NCI-H1694 treated with DMSO at 0.1 percent for 48 hours (cell line): ENCODE measurements around the gene ZNF841.
"Not testable (repeated sequence)": the region's sequence is repeated elsewhere in the genome, so short reads cannot be mapped to it uniquely, and the experiment has no call there.

ENCODE experiments used
- DNase-seq: peaks from one replicate; lab custom pipeline; 2025; lab: John Stamatoyannopoulos, UW

The ZNF841 gene

GRCh38 chr19:52095172-52096014, at the start of gene ZNF841:
ZNF841 (minus strand) TSS chr19:52095765; CDS start chr19:52084801, 10,964 bp downstream.
- peak; percentile 6 for DNase-seq

- no peak for DNase-seq
Observed at GRCh38 chr19:52142001-52142595, 46.5 kb upstream of the ZNF841 start.

GRCh38 chr19:52141203-52141602, 45.6 kb upstream of the ZNF841 start:
- DNase-seq = no peak

GRCh38 chr19:52140032-52140710, 44.6 kb upstream of the ZNF841 start:
- DNase-seq = no peak

GRCh38 chr19:52139252-52140031, 43.9 kb upstream of the ZNF841 start, which contains the start of gene ZNF616:
ZNF616 (minus strand) TSS chr19:52139938; CDS start chr19:52130512, 9,426 bp downstream.
- peak; percentile 82 for DNase-seq

- peak; percentile 49 for DNase-seq
Observed at GRCh38 chr19:52138983-52139251, 43.4 kb upstream of the ZNF841 start.

- peak; percentile 49 for DNase-seq
Observed at GRCh38 chr19:52138278-52138982, 42.9 kb upstream of the ZNF841 start.

GRCh38 chr19:52120286-52120685, 24.7 kb upstream of the ZNF841 start:
- no peak for DNase-seq

- DNase-seq = no peak
Observed at GRCh38 chr19:52115526-52116053, 20.0 kb upstream of the ZNF841 start.

GRCh38 chr19:52114691-52115090, 19.1 kb upstream of the ZNF841 start:
- DNase-seq = no peak

- DNase-seq = no peak
Observed at GRCh38 chr19:52112624-52113023, 17.1 kb upstream of the ZNF841 start.

GRCh38 chr19:52110780-52111179, 15.2 kb upstream of the ZNF841 start:
- no peak for DNase-seq

GRCh38 chr19:52102782-52103181, 7.2 kb upstream of the ZNF841 start:
- DNase-seq = no peak

GRCh38 chr19:52101866-52102562, 6.4 kb upstream of the ZNF841 start:
- DNase-seq = no peak

- no peak for DNase-seq
Observed at GRCh38 chr19:52099497-52100138, 4.1 kb upstream of the ZNF841 start.

GRCh38 chr19:52096416-52096815, 851 bp upstream of the ZNF841 start:
- DNase-seq = not testable (repeated sequence)

- no peak for DNase-seq
Observed at GRCh38 chr19:52094526-52095130, 937 bp downstream of the ZNF841 start.

GRCh38 chr19:52086481-52086880, 9.1 kb downstream of the ZNF841 start:
- no peak for DNase-seq

- no peak for DNase-seq
Observed at GRCh38 chr19:52070496-52070895, 25.1 kb downstream of the ZNF841 start.

GRCh38 chr19:52069653-52070052, 25.9 kb downstream of the ZNF841 start:
- no peak for DNase-seq
